K562 (cell line): ENCODE measurements around the gene CFAP251. TPM values are rescaled to one million over a fixed set of nuclear protein-coding genes. Genes with fewer than 3 reads are reported as not detected.
A peak's percentile ranks its signal among the peaks of the same experiment; 100 is the strongest.

Experiments used
- ATAC-seq: fragments of 200-7000 bp; cut with Tn5 transposase; 3 replicates; pipeline ENCODE4 v1.9.1; 2020; ENCODE audit warnings: moderate library complexity
- BruUV-seq: library from RNA; stranded (reverse); fragments of 400-500 nt; replicated peaks from 2 replicates; lab custom pipeline; 2021; lab: Mats Ljungman, UMichigan
- CTCF ChIA-PET: fragments of 300-600 bp; formaldehyde crosslinking; extraction: SDS; loops from one replicate; lab custom pipeline; 2021; ENCODE audit warnings: low intra/inter-chr PET ratio; lab: Yijun Ruan, JAX
- POLR2A ChIA-PET: fragments of 300-600, 350-650 bp; sonication (Branson Sonifier 250); formaldehyde crosslinking; extraction: SDS; loops from one replicate; lab custom pipeline; 2021; ENCODE audit warnings: antibody characterized with exemption, inconsistent platforms; lab: Yijun Ruan, JAX
- DNase-seq, 4 experiments: peaks; one replicate each; pipeline versions ENCODE4 v3.0.0 to v3.0.0-alpha.2; 2011 to 2018; ENCODE audit warnings: low spot score in 3 of 4, mixed read lengths in 3 of 4; ENCODE audit errors: extremely low read depth in 1 of 4
- FAIRE-seq: peaks from 2 replicates; lab custom pipeline; 2011; peaks lifted over from hg19 to GRCh38; lab: Jason Lieb, UNC
- H2AFZ ChIP-seq: 2 replicates; pipeline ENCODE4 v1.6.0; 2011; ENCODE audit warnings: low read depth, low read length, control low read depth, inconsistent platforms
- H3K27ac ChIP-seq: fragments of 200-600 bp; 3 replicates; pipeline ENCODE4 v1.8.0; 2011; ENCODE audit warnings: low read depth, mild to moderate bottlenecking, control low read depth, inconsistent platforms, low read length, moderate library complexity, mixed read lengths; ENCODE audit errors: extremely low read depth
- H3K27me3 ChIP-seq, 2 experiments: fragments of 300-600 bp in 1 of 2; 2 replicates in 1 of 2; 3 replicates in 1 of 2; pipeline versions ENCODE4 v1.6.0 to v1.8.0; 2011; ENCODE audit warnings: inconsistent platforms in 2 of 2, low read length in 2 of 2, mild to moderate bottlenecking in 1 of 2, mixed read lengths in 1 of 2, moderate library complexity in 1 of 2; ENCODE audit not compliant: control insufficient read depth in 2 of 2, insufficient read depth in 2 of 2
- H3K36me3 ChIP-seq: fragments of 300-600 bp; 3 replicates; pipeline ENCODE4 v1.8.0; 2011; ENCODE audit warnings: mild to moderate bottlenecking, low read length, inconsistent platforms; ENCODE audit not compliant: control insufficient read depth, insufficient read depth
- H3K4me1 ChIP-seq, 2 experiments: fragments of 200-600 bp in 1 of 2; replicated peaks in 1 of 2; 2 replicates in 1 of 2; 3 replicates in 1 of 2; pipeline versions ENCODE4 v1.5.1 to v1.8.0; 2011; ENCODE audit warnings: inconsistent platforms in 2 of 2, low read length in 2 of 2, mild to moderate bottlenecking in 1 of 2, mixed read lengths in 1 of 2, moderate library complexity in 1 of 2; ENCODE audit not compliant: control insufficient read depth in 2 of 2, insufficient read depth in 2 of 2
- H3K4me2 ChIP-seq: 2 replicates; pipeline ENCODE4 v1.6.1; 2011; ENCODE audit warnings: low read length, control low read depth, inconsistent platforms, mixed read lengths; ENCODE audit not compliant: insufficient read depth
- H3K4me3 ChIP-seq: fragments of 200-600 bp; sonication (generic), shearing (Covaris generic); 2 replicates; pipeline ENCODE4 v1.5.1; 2016; ENCODE audit warnings: control low read depth, inconsistent platforms
- H3K79me2 ChIP-seq: fragments of 200-600 bp; 3 replicates; pipeline ENCODE4 v1.8.0; 2011; ENCODE audit warnings: low read length, inconsistent platforms; ENCODE audit not compliant: control insufficient read depth, insufficient read depth
- H3K9ac ChIP-seq, 2 experiments: 2 replicates each; pipeline versions ENCODE4 v1.6.0 to v1.6.1; 2011; ENCODE audit warnings: low read depth in 2 of 2, low read length in 2 of 2, control low read depth in 1 of 2, inconsistent platforms in 1 of 2, mild to moderate bottlenecking in 1 of 2, mixed read lengths in 1 of 2; ENCODE audit not compliant: insufficient read depth in 1 of 2
- H3K9me1 ChIP-seq: one replicate; pipeline ENCODE4 v1.6.0; 2011; ENCODE audit warnings: inconsistent platforms, mild to moderate bottlenecking, low read length, moderate library complexity; ENCODE audit not compliant: control insufficient read depth, insufficient read depth
- H3K9me3 ChIP-seq: replicated peaks from 2 replicates; pipeline ENCODE4 v1.5.1; 2011; ENCODE audit warnings: low read depth, low read length, inconsistent platforms; ENCODE audit not compliant: control insufficient read depth, insufficient read depth
- H4K20me1 ChIP-seq: replicated peaks from 2 replicates; pipeline ENCODE4 v1.6.1; 2011; ENCODE audit warnings: low read length, inconsistent platforms, mixed read lengths; ENCODE audit not compliant: control insufficient read depth, insufficient read depth
- CXXC5 ChIP-seq: fragments of 250-450 bp; sonication (Bioruptor Pico); IDR thresholded peaks from 2 replicates; pipeline ENCODE4 v1.8.0; 2022; ENCODE audit warnings: inconsistent platforms, mild to moderate bottlenecking, moderate library complexity
- ZBTB33 ChIP-seq: sonication (generic); formaldehyde crosslinking; IDR thresholded peaks from 2 replicates; pipeline ENCODE4 v1.8.1; 2023; ENCODE audit warnings: mild to moderate bottlenecking, missing genetic modification reagents
- ZBTB9 ChIP-seq: fragments of 450-650 bp; formaldehyde crosslinking; IDR thresholded peaks from 2 replicates; pipeline ENCODE4 v1.4.0; 2020; ENCODE audit warnings: mild to moderate bottlenecking, moderate library complexity
- ZFX ChIP-seq: sonication (generic); formaldehyde crosslinking; IDR thresholded peaks from 2 replicates; pipeline ENCODE4 v1.8.0; 2022; ENCODE audit warnings: mild to moderate bottlenecking, missing genetic modification reagents, moderate library complexity
- WGBS: fragments of 100-300 bp; shearing (Covaris generic); methylation state at CpG from one replicate; pipeline ENCODE4 v1.1.6; 2016; ENCODE audit warnings: low coverage, mixed read lengths; ENCODE audit not compliant: insufficient coverage; ENCODE audit errors: missing lambda C conversion rate; 5-methylcytosine and 5-hydroxymethylcytosine counted together
- in situ Hi-C: fragments of 300-500 bp; cut with MboI; formaldehyde crosslinking; loops from 4 replicates; pipeline ENCODE4 v1.15.0; 2018; ENCODE audit warnings: inconsistent platforms, mixed read lengths
- intact Hi-C: fragments of 100-400 bp; cut with micrococcal nuclease; formaldehyde crosslinking; loops from 2 replicates; pipeline ENCODE4 v1.14.2; 2022
- polyA plus RNA-seq, 8 experiments: library from polyadenylated mRNA; depleted of rRNA in 4 of 8; stranded (reverse) in 5 of 8; unstranded in 3 of 8; fragments of >200 nt; fragmentation: Nextera tagmentation in 2 of 8; fragmentation: Illumina TruSeq in 1 of 8; extraction: Ambion mirVana in 2 of 8; extraction: Trizol in 1 of 8; gene quantifications; 2 replicates each; pipeline versions ENCODE4 v1.2.1 to v1.2.3, GENCODE V29; 2011 to 2014; ENCODE audit warnings: inconsistent platforms in 1 of 8, missing spikeins in 1 of 8
- total RNA-seq, 7 experiments: library from RNA; depleted of rRNA in 6 of 7; stranded (reverse); fragments of >200 nt in 6 of 7; fragmentation: Illumina TruSeq in 2 of 7; extraction: Trizol in 2 of 7; gene quantifications; 2 replicates each; pipeline versions ENCODE4 v1.2.1 to v1.2.3, GENCODE V29; 2011 to 2021; ENCODE audit warnings: low replicate concordance in 1 of 7
- TF ChIP-seq, protein P1 (sequence below): fragments of 250-450 bp; sonication (Bioruptor Pico); IDR thresholded peaks from 2 replicates; pipeline ENCODE4 v1.5.0; 2021; ENCODE audit warnings: mild to moderate bottlenecking, borderline replicate concordance

The CFAP251 gene
- total and polyA plus RNA-seq, 9 of the 15 experiments (the other 6 are each of a cell fraction or from before 2014, with no cell fraction given) = 16.6 to 31.0 (median 19.1) TPM

- H3K9ac ChIP-seq = peak overlapping the region in 1 of 2 experiments; percentile 53; a peak in 1 of 4 replicates
- H3K27me3 ChIP-seq = peaks cover 0 to 3% of the 10 kb centered on the region in 2 experiments; a peak in 1 of 5 replicates
- no TSS peak for BruUV-seq
Measured at GRCh38 chr12:122013791-122014590, 95.6 kb downstream of the CFAP251 start.

More at GRCh38 chr12:122013791-122014590, 95.6 kb downstream of the CFAP251 start:
- ChIA-PET CTCF (interaction anchor here (0.6 kb wide), 1 partner anchor 547 kb away, joined by 4 read pairs; no protein-coding TSS in a partner anchor), POLR2A (interaction anchor here (0.6 to 1.0 kb wide), 3 partner anchors 9 to 80 kb away, joined by 3 to 4 read pairs (median 3); no protein-coding TSS in a partner anchor)
- H2AFZ ChIP-seq = peak overlapping the region; percentile 76
- no peaks in the 10 kb centered on the region for H3K9me1 ChIP-seq
- DNase-seq = peak in 1 of 4 experiments; percentile 27
- peaks cover 5% of the 10 kb centered on the region; the same call in 1 of the 2 replicates for H3K9me3 ChIP-seq
- H3K27ac ChIP-seq = no peak overlapping the region
- H3K4me2 ChIP-seq = peak overlapping the region; percentile 29
- no peak for TF ChIP-seq CXXC5 (CRISPR knock-in tag)
- TF ChIP-seq, protein P1, sequence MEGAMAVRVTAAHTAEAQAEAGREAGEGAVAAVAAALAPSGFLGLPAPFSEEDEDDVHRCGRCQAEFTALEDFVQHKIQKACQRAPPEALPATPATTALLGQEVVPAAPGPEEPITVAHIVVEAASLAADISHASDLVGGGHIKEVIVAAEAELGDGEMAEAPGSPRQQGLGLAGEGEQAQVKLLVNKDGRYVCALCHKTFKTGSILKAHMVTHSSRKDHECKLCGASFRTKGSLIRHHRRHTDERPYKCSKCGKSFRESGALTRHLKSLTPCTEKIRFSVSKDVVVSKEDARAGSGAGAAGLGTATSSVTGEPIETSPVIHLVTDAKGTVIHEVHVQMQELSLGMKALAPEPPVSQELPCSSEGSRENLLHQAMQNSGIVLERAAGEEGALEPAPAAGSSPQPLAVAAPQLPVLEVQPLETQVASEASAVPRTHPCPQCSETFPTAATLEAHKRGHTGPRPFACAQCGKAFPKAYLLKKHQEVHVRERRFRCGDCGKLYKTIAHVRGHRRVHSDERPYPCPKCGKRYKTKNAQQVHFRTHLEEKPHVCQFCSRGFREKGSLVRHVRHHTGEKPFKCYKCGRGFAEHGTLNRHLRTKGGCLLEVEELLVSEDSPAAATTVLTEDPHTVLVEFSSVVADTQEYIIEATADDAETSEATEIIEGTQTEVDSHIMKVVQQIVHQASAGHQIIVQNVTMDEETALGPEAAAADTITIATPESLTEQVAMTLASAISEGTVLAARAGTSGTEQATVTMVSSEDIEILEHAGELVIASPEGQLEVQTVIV = no peak
- TF ChIP-seq ZBTB9 (CRISPR knock-in tag) = no peak
- peak; percentile 66; the same call in 1 of the 2 replicates for TF ChIP-seq ZBTB33 (CRISPR knock-in tag)
- 0 out of 2 replicates have a peak, but pooled peaks have one; percentile 17 for TF ChIP-seq ZFX (CRISPR knock-in tag)
- intact Hi-C loops (no loop called here), in situ Hi-C loops (no loop called here)
- no peaks in the 10 kb centered on the region for H3K36me3 ChIP-seq
- whole genome bisulfite sequencing = 40% methylated on average over 19 of the region's 19 CpGs
- peak; percentile 78 for FAIRE-seq
- H4K20me1 ChIP-seq = no peaks in the 10 kb centered on the region
- no peak overlapping the region for H3K4me3 ChIP-seq
- no peaks in the 10 kb centered on the region for H3K79me2 ChIP-seq
- peaks cover 5 to 6% of the 10 kb centered on the region in 2 experiments for H3K4me1 ChIP-seq
- peak; percentile 75 for ATAC-seq
